HG03442 (cell line): Measurements from ENCODE around the gene LAMTOR4.
"Not testable (repeated sequence)": the region's sequence is repeated elsewhere in the genome, so short reads cannot be mapped to it uniquely, and the experiment has no call there.

Source experiments
- ATAC-seq: cut with Tn5 transposase; IDR thresholded peaks from one replicate; pipeline ENCODE4 v1.9.1; 2021; ENCODE audit warnings: mild to moderate bottlenecking, moderate library complexity; ENCODE audit not compliant: unreplicated experiment

Gene LAMTOR4

GRCh38 chr7:100122067-100122466 is 26.7 kb upstream of the LAMTOR4 start:
- no peak for ATAC-seq

DNA sequence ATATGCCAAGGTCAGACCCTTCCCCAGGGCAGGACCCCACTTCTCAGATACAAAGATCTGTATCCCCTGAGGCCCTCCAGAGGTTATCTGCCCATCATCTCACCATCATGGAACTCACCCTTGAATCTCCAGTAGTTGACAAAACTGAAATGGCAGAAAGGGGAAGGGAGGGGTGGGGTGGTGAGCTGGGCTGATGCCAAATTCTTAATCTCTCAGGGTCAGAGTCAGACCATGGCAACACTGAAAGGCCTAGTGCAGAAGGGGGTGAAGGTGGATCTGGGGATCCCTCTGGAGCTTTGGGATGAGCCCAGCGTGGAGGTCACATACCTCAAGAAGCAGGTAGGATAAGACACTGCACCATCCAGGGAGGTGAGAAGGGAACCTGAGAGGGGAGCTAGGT is 26.1 kb upstream of the LAMTOR4 start:
- no peak for ATAC-seq

DNA sequence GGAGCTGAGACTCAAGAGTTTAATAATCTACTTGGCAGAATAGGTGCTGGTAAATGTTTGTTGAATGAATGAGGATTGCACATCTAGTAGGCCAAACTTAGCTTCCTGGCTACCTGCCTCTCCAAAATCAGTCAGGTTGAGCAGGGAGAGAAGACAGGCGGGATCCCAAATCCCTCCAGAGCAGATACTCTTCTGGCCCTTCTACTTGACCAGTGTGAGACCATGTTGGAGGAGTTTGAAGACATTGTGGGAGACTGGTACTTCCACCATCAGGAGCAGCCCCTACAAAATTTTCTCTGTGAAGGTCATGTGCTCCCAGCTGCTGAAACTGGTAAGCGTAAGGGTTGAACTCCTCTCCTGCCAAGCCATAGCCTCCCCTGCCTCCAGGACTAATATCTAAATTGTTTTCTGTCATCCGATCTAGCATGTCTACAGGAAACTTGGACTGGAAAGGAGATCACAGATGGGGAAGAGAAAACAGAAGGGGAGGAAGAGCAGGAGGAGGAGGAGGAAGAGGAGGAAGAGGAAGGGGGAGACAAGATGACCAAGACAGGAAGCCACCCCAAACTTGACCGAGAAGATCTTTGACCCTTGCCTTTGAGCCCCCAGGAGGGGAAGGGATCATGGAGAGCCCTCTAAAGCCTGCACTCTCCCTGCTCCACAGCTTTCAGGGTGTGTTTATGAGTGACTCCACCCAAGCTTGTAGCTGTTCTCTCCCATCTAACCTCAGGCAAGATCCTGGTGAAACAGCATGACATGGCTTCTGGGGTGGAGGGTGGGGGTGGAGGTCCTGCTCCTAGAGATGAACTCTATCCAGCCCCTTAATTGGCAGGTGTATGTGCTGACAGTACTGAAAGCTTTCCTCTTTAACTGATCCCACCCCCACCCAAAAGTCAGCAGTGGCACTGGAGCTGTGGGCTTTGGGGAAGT is 24.2 kb upstream of the LAMTOR4 start:
- ATAC-seq, result no peak

- no peak for ATAC-seq
Measured at GRCh38 chr7:100126239-100126930, 22.3 kb upstream of the LAMTOR4 start.

GRCh38 chr7:100126931-100127865 is 21.5 kb upstream of the LAMTOR4 start, which contains the start of gene MBLAC1:
TSS of gene MBLAC1 (plus strand) at chr7:100126967. CDS start at chr7:100127396, 429 bp downstream.
- ATAC-seq, result peak; percentile 54

GRCh38 chr7:100127866-100128636 is 20.7 kb upstream of the LAMTOR4 start:
- no peak for ATAC-seq

DNA sequence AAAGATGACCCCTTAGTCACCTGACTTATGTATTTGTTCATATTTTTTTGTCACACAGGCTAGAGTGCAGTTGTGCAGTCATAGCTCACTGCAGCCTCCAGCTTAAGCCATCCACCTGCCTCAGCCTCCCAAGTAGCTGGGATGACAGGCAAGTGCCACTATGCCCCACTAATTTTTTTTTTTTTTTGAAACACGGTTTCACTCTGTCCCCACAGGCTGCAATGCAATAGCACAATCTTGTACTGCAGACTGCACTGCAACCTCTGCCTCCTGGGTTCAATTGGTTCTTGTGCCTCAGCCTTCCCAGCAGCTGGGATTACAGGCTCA is 20.1 kb upstream of the LAMTOR4 start:
- no peak for ATAC-seq

DNA sequence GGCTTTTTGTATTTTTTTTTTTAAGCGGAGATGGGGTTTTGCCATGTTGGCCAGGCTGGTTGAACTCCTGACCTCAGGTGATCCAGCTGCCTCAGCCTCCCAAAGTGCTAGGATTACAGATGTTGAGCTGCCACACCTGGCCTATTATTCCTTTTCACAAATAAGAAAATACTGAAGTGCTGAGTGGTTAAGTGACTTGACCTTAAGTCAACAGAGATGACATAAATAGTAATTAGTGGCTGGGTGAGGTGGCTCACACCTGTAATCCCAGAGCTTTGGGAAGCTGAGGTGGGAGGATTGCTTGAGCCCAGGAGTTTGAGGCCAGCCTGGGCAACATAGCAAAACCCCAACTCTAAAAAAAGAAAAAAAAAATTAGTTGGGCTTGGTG is 18.5 kb upstream of the LAMTOR4 start:
- not testable (repeated sequence) for ATAC-seq

DNA sequence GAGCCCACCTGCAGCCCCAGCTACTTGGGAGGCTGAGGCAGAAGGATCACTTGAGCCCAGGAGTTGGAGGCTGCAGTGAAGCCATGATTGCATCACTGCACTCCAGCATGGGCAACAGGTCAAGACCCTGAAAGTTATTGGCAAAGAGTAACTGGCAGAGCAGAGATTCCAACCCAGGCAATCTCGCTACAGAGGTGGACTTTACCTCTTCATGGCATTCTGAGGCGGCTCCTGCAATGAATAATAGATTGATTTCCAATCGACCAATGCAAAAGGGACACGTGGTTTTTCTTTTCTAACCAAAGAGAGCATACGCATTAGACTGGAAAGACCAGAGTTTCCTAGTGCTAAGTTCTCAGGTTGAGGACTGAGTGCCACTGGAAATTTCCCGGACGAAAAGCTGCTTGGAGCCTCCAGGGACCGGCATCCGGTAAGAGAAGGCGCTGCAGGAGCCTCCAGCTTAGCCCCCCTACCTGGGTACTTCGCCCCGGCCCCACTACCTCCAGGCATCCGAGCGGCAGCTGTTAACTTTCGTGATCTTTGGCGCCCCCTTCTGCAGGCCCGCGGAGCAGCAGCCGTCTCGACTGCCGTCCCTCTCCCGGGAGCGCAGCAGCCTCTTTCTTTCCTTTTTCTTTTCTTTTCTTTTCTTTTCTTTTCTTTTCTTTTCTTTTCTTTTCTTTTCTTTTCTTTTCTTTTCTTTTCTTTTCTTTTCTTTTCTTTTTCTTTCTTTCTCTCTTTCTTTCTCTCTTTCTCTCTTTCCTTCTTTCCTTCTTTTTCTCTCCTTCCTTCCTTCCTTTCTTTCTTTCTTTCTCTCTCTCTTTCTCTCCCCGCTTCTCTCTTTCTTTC is 17.9 kb upstream of the LAMTOR4 start:
- no peak for ATAC-seq

DNA sequence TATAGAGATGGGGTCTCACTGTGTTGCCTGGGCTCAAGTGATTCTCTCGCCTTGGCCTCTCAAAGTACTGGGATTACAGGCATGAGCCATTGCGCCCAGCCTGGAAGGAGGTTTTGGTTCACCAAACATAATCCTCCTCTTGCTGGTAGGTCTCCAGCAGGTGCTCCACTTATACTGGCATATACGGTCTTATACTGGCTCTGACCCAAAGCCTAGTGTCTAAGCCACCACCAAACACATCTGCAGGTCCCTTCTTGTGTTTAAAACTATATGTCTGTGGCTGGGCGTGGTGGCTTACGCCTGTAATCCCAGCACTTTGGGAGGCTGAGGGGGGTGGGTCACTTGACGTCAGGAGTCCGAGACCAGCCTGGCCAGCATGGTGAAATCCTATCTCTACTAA is 16.6 kb upstream of the LAMTOR4 start:
- ATAC-seq, result no peak

DNA sequence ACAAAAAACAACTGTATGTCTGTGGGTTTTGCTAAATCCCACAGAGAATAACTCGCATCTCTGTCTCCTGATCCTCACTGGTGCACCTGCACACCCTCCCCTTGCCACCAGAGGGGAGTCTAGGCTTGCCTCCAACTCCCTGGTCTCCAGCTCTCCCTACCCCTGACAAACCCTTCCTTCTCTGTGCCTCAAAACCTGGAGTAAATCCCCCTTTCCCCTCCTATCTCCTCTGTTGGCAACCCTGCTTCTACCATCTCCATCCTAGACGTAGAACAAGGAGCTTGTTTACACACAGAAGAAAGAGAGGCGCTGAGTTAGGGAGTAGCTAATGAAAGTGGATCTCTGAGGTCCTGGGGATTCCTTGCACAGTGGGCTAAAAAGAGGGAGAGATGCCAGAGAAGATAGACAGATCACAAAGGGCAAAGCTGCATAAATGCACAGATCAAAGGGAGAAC is 16.0 kb upstream of the LAMTOR4 start:
- peak; percentile 69 for ATAC-seq

DNA sequence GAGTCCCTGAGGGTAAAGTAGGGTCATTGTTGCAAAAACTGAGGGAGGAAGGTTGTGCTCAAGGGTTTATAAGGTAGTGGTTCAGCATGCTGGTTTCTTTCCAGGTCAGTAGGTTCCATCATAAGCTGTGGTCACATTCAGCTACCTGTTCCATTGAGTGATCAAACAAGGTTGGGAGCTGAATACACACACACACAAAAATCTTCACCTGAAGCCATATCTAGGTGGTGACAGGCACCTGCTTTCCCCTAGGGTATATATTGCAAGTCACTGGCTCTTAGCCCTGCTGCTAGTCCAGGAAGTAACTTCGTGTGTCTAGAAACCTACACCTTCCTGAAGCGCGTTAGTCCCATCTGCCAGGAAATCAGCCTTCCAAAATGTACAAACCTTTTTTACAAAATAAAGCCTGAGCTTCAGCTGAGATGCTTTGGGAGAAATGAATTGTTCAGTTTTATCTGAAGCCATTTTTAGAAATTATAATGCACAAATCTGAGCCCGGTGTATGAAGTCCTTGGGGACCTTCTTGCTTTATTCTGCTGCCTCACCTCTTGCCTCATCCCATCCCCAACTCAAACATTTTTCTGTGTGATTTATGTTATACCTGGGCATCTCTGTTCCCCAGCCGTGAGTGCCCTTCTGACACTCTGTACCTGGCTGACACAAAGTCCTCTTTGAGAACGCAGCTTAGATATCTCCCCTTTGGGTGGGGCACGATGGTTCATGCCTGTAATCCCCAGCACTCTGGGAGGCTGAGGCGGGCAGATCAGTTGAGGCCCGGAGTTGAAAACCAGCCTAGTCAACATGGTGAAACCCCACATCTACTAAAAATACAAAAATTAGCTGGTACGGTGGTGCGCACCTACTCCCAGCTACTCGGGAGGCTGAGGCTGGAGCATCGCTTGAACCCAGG is 10.6 kb upstream of the LAMTOR4 start:
- no peak for ATAC-seq

GRCh38 chr7:100141555-100141949 is 7.2 kb upstream of the LAMTOR4 start:
- ATAC-seq, result no peak

DNA sequence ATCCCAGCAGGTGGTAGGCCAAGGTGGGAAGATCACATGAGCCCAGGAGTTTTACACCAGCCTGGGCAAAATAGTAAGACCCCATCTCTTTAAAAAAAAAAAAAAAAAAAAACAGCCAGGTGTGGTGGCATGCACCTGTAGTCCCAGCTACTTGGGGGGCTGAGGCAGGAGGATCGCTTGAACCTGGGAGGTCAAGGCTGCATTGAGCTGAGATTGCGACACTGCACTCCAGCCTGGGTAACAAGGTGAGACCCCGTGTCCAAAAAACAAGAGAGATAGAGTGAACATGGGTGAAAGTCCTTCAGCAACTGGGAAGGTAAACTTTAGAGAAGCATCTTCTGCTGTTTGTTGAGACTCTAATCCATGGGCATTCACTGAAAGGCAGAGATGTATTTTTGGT is 6.3 kb upstream of the LAMTOR4 start:
- no peak for ATAC-seq

- ATAC-seq, result not testable (repeated sequence)
Measured at GRCh38 chr7:100146350-100146749, 2.4 kb upstream of the LAMTOR4 start.

- ATAC-seq, result no peak
Measured at GRCh38 chr7:100147278-100147677, 1.4 kb upstream of the LAMTOR4 start.

DNA sequence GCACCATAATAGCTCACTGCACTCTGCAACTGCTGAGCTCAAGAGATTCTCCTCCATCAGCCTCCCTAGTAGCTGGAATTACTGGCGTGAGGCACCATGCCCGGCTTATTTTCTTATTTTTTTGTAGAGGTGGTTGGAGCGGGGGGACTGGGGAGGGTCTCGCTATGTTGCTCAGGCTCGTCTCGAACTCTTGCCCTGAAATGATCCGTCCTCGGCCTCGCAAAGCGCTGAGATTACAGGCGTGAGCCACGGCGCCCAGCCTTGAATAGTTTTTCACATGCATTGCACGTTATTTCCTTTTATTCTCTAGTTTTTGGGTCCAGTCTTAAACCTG is 526 bp upstream of the LAMTOR4 start:
- ATAC-seq, result no peak

DNA sequence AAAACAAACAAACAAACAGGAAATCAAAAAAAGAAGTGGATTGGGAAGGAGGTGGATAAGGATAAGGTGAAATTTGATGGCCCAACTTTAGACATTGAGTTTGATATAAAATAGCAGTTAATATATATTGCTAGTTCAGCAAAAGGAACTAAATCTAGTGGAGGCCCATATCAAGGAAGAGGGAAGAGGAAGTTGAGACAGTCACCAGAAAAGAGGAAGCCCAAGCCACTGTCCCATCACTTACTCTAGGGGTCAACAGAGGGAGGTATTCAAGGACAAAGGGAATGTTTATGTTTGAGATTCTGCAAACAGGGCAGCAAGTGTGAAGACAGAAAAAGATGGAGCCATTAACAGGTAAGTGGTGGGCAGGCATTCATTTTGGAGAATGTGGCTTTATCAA is 3.7 kb downstream of the LAMTOR4 start:
- no peak for ATAC-seq
